Omental fat pad (tissue), 4 donors: ENCODE measurements around the gene RERE. TPM values are rescaled to one million over a fixed set of nuclear protein-coding genes. Genes with fewer than 3 reads are reported as not detected.
A peak's percentile ranks its signal among the peaks of the same experiment; 100 is the strongest.

Experiments used
- ATAC-seq: fragments of 150-250 bp; one replicate; pipeline ENCODE4 v1.9.1; 2016; ENCODE audit warnings: mild to moderate bottlenecking, moderate library complexity; ENCODE audit not compliant: low FRiP score
- DNase-seq: peaks from one replicate; pipeline ENCODE4 v3.0.0-alpha.2; 2019; ENCODE audit warnings: low spot score
- CTCF ChIP-seq, 3 donors: fragments of 450-650 bp; IDR thresholded peaks; one replicate each; pipeline ENCODE4 v1.5.1; 2016 to 2017; ENCODE audit warnings: antibody characterized with exemption in 3 of 3, mild to moderate bottlenecking in 3 of 3, moderate library complexity in 2 of 3
- total RNA-seq, 4 donors: library from RNA; depleted of rRNA; stranded (reverse); fragments of >200 nt; gene quantifications; one replicate each; pipeline ENCODE4 v1.1.0, GENCODE V29; 2016

The RERE gene
- total RNA-seq, 4 donors from 2014 or later = 46.3 to 117 (median 55.4) TPM

GRCh38 chr1:8674912-8675311, 142.5 kb downstream of the RERE start:
- no peak for TF ChIP-seq CTCF (IDR thresholded peaks at IDR 0.05)

GRCh38 chr1:8674481-8674880, 143.0 kb downstream of the RERE start:
- no peak for ATAC-seq
- no peak for TF ChIP-seq CTCF (IDR thresholded peaks at IDR 0.05)
- DNase-seq = no peak

More at GRCh38 chr1:8674912-8675311, 142.5 kb downstream of the RERE start:
- DNase-seq = no peak
- ATAC-seq = no peak

GRCh38 chr1:8671306-8671917, 146.0 kb downstream of the RERE start:
- DNase-seq = no peak
- ATAC-seq = peak; percentile 55
- peak in 1 of 3 donors; percentile 65 for TF ChIP-seq CTCF (IDR thresholded peaks at IDR 0.05)

GRCh38 chr1:8670371-8670818, 147.0 kb downstream of the RERE start:
- DNase-seq = no peak
- TF ChIP-seq CTCF (IDR thresholded peaks at IDR 0.05) = no peak
- no peak for ATAC-seq

- no peak for DNase-seq
- ATAC-seq = no peak
- no peak for TF ChIP-seq CTCF (IDR thresholded peaks at IDR 0.05)
Observed at GRCh38 chr1:8669606-8670335, 147.7 kb downstream of the RERE start.

- no peak for TF ChIP-seq CTCF (IDR thresholded peaks at IDR 0.05)
- ATAC-seq (no peak), DNase-seq (no peak)
Observed at GRCh38 chr1:8667869-8668594, 149.4 kb downstream of the RERE start.
